Measurements from ENCODE around the gene MRTFA.

The MRTFA gene

GRCh38 chr22:40612291-40612751 lies 24.2 kb downstream of the MRTFA start:
- TF ChIP-seq CTCF (IDR thresholded peaks at IDR 0.05; ENCODE audit: insufficient read depth, low read length, poor library complexity, severe bottlenecking): no peak
- no peaks in the 10 kb centered on the region for H3K27me3 ChIP-seq (replicated peaks; ENCODE audit: control insufficient read depth, insufficient read depth, low read length)
- no peak for DNase-seq (ENCODE audit: extremely low read depth, insufficient read length)

GRCh38 chr22:40611606-40612005 lies 24.9 kb downstream of the MRTFA start:
- no peak overlapping the region for H3K4me3 ChIP-seq (replicated peaks; ENCODE audit: low read depth, low read length)
- no peaks in the 10 kb centered on the region for H3K36me3 ChIP-seq (ENCODE audit: control insufficient read depth, insufficient read depth, low read length)
- H3K27me3 ChIP-seq (replicated peaks; ENCODE audit: control insufficient read depth, insufficient read depth, low read length): no peaks in the 10 kb centered on the region
- no peak for DNase-seq (ENCODE audit: extremely low read depth, insufficient read length)
- TF ChIP-seq CTCF (IDR thresholded peaks at IDR 0.05; ENCODE audit: insufficient read depth, low read length, poor library complexity, severe bottlenecking): no peak

More at GRCh38 chr22:40612291-40612751, 24.2 kb downstream of the MRTFA start:
- Histone ChIP-seq H3K4me3 (replicated peaks; ENCODE audit: low read depth, low read length) (no peak overlapping the region), H3K36me3 (ENCODE audit: control insufficient read depth, insufficient read depth, low read length) (no peaks in the 10 kb centered on the region)

- H3K27me3 ChIP-seq (replicated peaks; ENCODE audit: control insufficient read depth, insufficient read depth, low read length): no peaks in the 10 kb centered on the region
- H3K36me3 ChIP-seq (ENCODE audit: control insufficient read depth, insufficient read depth, low read length): no peaks in the 10 kb centered on the region
- no peak for DNase-seq (ENCODE audit: extremely low read depth, insufficient read length)
- no peak for TF ChIP-seq CTCF (IDR thresholded peaks at IDR 0.05; ENCODE audit: insufficient read depth, low read length, poor library complexity, severe bottlenecking)
- no peak overlapping the region for H3K4me3 ChIP-seq (replicated peaks; ENCODE audit: low read depth, low read length)
Observed at GRCh38 chr22:40610329-40610850, 26.1 kb downstream of the MRTFA start.

GRCh38 chr22:40609216-40609615 lies 27.3 kb downstream of the MRTFA start:
- H3K36me3 ChIP-seq (ENCODE audit: control insufficient read depth, insufficient read depth, low read length): no peaks in the 10 kb centered on the region
- no peak for DNase-seq (ENCODE audit: extremely low read depth, insufficient read length)
- no peak for TF ChIP-seq CTCF (IDR thresholded peaks at IDR 0.05; ENCODE audit: insufficient read depth, low read length, poor library complexity, severe bottlenecking)
- no peak overlapping the region for H3K4me3 ChIP-seq (replicated peaks; ENCODE audit: low read depth, low read length)
- H3K27me3 ChIP-seq (replicated peaks; ENCODE audit: control insufficient read depth, insufficient read depth, low read length): no peaks in the 10 kb centered on the region

GRCh38 chr22:40607506-40607905 lies 29.0 kb downstream of the MRTFA start:
- no peaks in the 10 kb centered on the region for H3K27me3 ChIP-seq (replicated peaks; ENCODE audit: control insufficient read depth, insufficient read depth, low read length)
- DNase-seq (ENCODE audit: extremely low read depth, insufficient read length): no peak
- H3K36me3 ChIP-seq (ENCODE audit: control insufficient read depth, insufficient read depth, low read length): no peaks in the 10 kb centered on the region
- TF ChIP-seq CTCF (IDR thresholded peaks at IDR 0.05; ENCODE audit: insufficient read depth, low read length, poor library complexity, severe bottlenecking): no peak
- no peak overlapping the region for H3K4me3 ChIP-seq (replicated peaks; ENCODE audit: low read depth, low read length)

GRCh38 chr22:40606306-40606705 lies 30.2 kb downstream of the MRTFA start:
- Histone ChIP-seq H3K36me3 (ENCODE audit: control insufficient read depth, insufficient read depth, low read length) (no peaks in the 10 kb centered on the region), H3K4me3 (replicated peaks; ENCODE audit: low read depth, low read length) (no peak overlapping the region), H3K27me3 (replicated peaks; ENCODE audit: control insufficient read depth, insufficient read depth, low read length) (no peaks in the 10 kb centered on the region)
- no peak for TF ChIP-seq CTCF (IDR thresholded peaks at IDR 0.05; ENCODE audit: insufficient read depth, low read length, poor library complexity, severe bottlenecking)
- no peak for DNase-seq (ENCODE audit: extremely low read depth, insufficient read length)

All from GM06990 (cell line).